Erythroblast (primary cell): ENCODE measurements around the gene CDKAL1.
"Not testable (repeated sequence)": the region's sequence is repeated elsewhere in the genome, so short reads cannot be mapped to it uniquely, and the experiment has no call there.

Source experiments
- DNase-seq, 2 experiments: peaks; one replicate each; lab custom pipeline; 2025; lab: John Stamatoyannopoulos, UW
- GATA1 ChIP-seq: IDR thresholded peaks from 2 replicates; pipeline ENCODE4 v1.6.1; 2011; ENCODE audit warnings: low read depth, mild to moderate bottlenecking, control low read depth, low read length, moderate library complexity
- POLR2A ChIP-seq: IDR thresholded peaks from 2 replicates; pipeline ENCODE4 v1.6.1; 2011; ENCODE audit warnings: mild to moderate bottlenecking, low read length

Gene CDKAL1

GRCh38 chr6:20741490-20741889 lies 207.2 kb downstream of the CDKAL1 start:
- DNase-seq = no peak
- TF ChIP-seq POLR2A (no peak), GATA1 (no peak)

DNA sequence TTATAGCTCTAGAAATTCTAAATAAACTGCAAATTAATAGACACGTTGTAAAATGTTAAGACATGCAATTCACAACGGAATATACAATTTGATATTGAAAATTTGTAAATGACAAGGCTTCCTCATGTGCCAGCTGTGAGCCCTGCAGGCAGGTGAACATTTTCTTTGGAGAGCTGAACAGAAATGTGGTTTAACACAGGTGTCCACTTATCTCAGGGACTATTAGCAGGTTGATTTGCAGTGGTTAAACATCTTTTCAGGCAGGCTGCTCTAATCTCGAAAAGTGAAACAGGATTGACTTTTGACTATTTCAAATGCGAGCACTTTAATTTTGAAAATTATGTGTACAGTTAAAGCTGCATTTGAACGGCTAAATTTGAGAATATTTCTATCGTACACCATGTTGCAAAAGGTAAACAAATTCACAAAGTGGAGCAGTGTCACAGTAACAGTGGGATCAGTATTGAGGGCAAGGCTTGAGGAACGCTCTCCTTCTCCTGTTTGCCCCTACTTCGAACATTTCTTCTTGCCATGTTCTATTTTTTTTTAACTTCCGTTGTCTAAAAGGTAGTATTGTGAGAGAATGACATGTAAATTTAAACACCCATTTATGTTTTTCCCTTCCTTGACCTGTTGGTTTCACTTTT lies 210.8 kb downstream of the CDKAL1 start:
- TF ChIP-seq GATA1 = no peak
- TF ChIP-seq POLR2A = no peak
- DNase-seq = no peak

- no peak for DNase-seq
- TF ChIP-seq GATA1 = no peak
- TF ChIP-seq POLR2A = no peak
Observed at GRCh38 chr6:20746024-20746423, 211.8 kb downstream of the CDKAL1 start.

DNA sequence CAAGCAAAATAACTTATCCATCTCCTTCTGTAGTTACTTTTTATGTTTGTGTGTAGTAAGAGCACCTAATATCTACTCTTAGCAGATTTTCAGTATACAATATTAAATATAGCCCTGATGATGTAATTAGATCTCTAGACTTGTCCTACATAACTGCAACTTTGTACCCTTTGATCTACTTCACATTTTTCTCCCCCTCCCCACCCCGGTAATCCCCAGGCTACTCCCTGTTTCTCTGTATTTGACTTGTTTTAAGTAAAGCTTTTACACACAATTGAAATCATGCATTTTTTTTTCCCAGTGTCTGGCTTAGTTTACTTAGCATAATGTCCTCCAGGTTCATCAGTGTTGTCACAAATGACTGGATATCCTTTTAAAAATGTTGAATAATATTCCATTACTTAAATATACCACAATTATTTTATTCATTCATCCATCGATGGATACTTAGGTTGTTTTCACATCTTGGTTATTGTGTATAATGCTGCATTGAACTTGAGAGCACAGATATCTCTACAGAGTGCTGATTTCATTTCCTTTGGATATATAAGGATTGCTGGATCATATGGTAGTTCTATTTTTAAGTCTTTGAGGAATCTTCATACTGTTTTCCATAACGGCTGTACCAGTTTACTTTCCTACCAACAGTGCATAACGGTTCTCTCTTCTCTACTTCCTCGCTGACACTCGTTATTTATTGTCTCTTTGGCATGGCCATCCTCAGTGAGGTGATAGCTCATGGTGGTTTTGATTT lies 212.7 kb downstream of the CDKAL1 start:
- TF ChIP-seq POLR2A (no peak), GATA1 (no peak)
- DNase-seq = no peak

DNA sequence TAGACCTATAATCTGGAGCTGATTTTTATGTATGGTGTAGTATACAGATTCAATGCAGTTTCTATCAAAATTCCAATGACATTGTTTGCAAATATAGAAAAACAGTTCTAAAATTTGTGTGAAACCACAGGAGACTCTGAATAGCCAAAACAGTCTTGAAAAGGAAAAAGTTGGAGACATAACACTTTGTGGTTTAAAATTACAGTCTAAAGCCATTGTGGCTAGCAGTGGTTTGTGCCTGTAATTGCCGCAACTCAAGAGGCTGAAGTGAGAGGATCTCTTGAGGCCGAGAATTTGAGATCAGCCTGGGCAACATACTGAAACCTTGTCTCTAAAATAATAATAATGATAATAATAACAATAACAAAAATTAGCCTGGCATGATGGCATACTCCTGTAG lies 213.7 kb downstream of the CDKAL1 start:
- TF ChIP-seq POLR2A (no peak), GATA1 (no peak)
- DNase-seq = no peak

- no peak for DNase-seq
- TF ChIP-seq POLR2A (no peak), GATA1 (no peak)
Observed at GRCh38 chr6:20751293-20751935, 217.2 kb downstream of the CDKAL1 start.

DNA sequence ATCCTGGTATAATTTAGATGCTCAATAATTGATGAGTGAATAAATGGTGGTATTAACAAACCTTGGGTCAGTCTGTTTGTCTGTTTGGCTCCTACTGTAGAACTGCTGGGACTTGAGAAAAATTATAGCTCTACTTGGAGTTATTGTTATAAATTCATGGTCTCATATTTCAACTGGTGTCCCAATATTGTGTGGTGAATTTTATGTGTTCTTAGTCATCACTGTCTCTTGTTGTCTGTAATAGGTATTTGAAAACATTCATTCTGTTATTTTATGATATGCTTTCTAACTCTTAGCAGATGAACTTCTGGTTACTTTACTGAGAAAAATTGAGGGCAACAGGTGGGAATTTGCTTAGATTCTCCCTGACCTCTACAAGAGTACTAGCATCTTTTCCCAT lies 221.4 kb downstream of the CDKAL1 start:
- TF ChIP-seq GATA1 (no peak), POLR2A (no peak)
- DNase-seq = no peak

DNA sequence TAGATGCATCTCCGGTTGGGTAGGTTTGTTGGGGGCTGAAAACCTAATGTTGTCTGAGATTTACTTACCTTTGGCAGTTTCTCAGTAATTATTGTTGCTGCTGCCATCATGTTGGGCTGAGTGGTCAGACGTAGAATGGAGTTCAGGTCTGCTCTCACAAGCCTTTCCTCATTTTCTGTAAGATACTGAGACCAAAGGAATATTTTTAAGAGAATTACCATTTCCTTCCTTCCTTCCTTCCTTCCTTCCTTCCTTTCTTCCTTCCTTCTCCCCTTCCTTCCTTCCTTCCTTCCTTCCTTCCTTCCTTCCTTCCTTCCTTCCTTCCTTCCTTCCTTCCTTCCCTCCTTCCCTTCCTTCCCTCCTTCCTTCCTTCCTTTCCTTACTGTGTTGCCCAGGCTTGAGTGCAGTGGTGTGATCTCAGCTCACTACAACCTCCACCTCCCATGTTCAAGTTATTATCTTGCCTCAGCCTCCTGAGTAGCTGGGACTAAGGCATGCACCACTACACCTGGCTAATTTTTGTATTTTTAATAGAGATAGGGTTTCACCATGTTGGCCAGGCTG lies 222.4 kb downstream of the CDKAL1 start:
- not testable (repeated sequence) for DNase-seq

DNA sequence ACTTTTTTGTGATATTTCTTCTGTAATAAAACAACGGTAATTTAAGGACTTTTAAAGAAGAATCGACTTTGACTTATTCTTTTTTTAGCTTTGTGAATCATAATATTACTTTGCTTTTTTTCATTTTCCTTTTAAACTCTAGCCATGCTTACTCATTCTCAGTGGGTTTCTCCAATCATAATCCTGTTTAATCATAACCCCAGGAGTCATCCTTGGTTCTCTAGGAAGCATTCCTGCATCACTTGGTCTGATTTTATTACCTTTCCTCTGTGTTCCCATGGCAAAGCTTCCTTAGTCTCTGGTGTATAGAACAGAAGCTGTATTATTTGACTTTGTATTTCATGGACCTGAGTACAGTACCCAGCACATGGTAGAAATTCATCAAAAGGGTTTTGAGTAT lies 223.5 kb downstream of the CDKAL1 start:
- TF ChIP-seq POLR2A = no peak
- no peak for DNase-seq

GRCh38 chr6:20763296-20763695 lies 229.0 kb downstream of the CDKAL1 start:
- TF ChIP-seq POLR2A = no peak
- no peak for TF ChIP-seq GATA1
- no peak for DNase-seq

GRCh38 chr6:20769631-20770030 lies 235.4 kb downstream of the CDKAL1 start:
- DNase-seq = no peak
- TF ChIP-seq GATA1 (no peak), POLR2A (no peak)

DNA sequence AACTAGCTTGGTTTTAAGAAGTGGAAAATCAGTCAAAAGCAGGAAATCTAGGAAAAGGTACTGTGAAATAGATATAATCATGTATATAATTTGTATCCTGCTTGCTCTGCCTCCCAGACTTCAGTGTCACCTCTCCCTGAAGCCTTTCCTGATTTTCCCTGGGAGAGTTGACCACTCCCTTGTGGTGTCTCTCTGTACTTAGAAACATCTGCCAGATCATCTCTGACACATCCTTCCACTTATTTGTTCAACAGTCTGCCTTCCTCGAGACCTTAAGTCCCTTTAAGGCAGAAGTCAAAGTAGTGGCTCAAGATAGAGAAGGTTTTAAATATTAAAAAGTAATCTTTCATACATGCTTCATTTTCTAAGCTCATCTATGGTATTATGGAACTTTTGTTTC lies 236.5 kb downstream of the CDKAL1 start:
- TF ChIP-seq POLR2A (no peak), GATA1 (no peak)

DNA sequence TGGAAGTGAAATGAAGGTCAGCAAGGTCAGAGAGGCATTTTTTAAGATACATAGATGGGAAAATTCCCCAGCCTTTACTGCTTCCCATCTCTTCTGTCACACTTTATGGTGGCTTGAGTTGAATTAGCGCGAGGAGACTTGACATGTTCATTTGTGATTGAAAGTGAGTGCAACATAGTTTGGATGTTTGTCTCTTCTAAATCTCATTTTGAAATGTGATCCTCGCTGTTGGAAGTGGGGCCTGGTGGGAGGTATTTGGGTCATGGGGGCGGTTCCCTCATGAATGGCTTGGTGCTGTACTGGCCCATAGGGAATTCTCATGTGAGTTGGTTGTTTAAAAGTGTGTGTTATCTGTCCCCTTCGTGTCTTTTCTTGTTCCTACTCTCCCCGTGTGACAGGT lies 237.2 kb downstream of the CDKAL1 start:
- TF ChIP-seq POLR2A (no peak), GATA1 (no peak)
- DNase-seq = no peak

More for the DNA sequence above, 236.5 kb downstream of the CDKAL1 start:
- DNase-seq = no peak

- no peak for DNase-seq
- no peak for TF ChIP-seq POLR2A
- no peak for TF ChIP-seq GATA1
Observed at GRCh38 chr6:20773822-20774221, 239.6 kb downstream of the CDKAL1 start.

GRCh38 chr6:20775981-20776380 lies 241.7 kb downstream of the CDKAL1 start:
- DNase-seq = no peak
- no peak for TF ChIP-seq GATA1
- TF ChIP-seq POLR2A = no peak
